Measurements from ENCODE around the gene FLOT2.
"Not testable (repeated sequence)": the region's sequence is repeated elsewhere in the genome, so short reads cannot be mapped to it uniquely, and the experiment has no call there.

FLOT2 gene

DNA sequence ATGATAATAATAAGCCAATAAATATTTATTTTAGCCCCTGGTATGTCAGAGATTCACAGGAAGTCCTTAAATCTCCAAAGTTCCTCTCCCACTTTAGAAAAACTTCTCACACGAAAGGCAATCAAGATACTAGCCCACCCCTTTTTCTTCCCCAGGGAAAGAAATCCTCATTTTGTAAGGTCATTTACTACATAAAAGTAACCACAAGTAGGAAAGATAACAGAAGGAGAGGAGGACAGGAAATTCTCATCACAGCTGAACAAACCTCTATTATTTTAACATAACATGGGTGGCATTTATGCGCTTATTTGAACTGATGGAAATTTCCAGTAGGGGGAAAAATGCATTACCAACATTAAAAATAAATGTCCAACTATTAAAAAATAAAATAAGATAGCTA is 58.3 kb downstream of the FLOT2 start:
- no peak for DNase-seq

DNA sequence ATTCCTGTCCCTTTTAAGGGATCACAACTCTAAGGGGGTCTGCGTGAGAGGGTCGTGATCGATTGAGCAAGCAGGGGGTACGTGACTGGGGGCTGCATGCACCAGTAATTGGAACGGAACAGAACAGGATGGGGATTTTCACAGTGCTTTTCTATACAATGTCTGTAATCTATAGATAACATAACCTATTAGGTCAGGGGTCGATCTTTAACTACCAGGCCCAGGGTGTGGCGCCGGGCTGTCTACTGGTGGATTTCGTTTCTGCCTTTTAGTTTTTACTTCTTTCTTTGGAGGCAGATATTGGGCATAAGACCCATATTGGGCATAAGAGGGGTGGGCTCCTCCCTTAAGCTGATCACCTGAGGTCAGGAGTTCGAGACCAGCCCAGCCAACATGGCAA is 61.0 kb downstream of the FLOT2 start:
- DNase-seq, result not testable (repeated sequence)

DNA sequence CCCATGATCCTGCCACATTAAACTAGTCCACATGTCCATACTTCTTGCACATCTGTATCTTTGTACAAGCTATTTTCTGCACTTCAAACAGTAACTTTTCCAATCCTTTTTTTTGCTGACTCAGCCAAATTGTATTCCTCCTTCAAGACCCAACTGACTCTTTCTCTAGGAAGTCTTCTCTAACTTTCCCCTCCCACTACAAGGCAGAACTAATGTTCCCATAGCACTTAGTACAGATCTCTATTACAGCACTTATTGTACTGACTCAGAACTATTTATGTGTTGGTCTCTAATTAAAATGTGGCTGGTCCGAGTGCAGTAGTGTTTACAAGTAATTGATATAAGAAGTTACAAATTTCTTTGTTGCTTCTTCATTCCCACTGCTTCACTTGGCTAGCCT is 63.1 kb downstream of the FLOT2 start:
- DNase-seq, result no peak

Data from NCI-H146 (cell line).